Hepatic stellate cell (primary cell): ENCODE results near the gene CHCHD3.

Source experiments
- DNase-seq: peaks from one replicate; pipeline ENCODE4 v3.0.0; 2011; ENCODE audit warnings: low spot score

Gene CHCHD3

GRCh38 chr7:133077394-133077793 is 4.5 kb downstream of the CHCHD3 start:
- no peak for DNase-seq

GRCh38 chr7:133076142-133076541 is 5.7 kb downstream of the CHCHD3 start:
- DNase-seq = no peak

GRCh38 chr7:133071506-133071905 is 10.4 kb downstream of the CHCHD3 start:
- no peak for DNase-seq

GRCh38 chr7:133070562-133070961 is 11.3 kb downstream of the CHCHD3 start:
- no peak for DNase-seq

GRCh38 chr7:133065301-133065700 is 16.6 kb downstream of the CHCHD3 start:
- DNase-seq = no peak

DNA sequence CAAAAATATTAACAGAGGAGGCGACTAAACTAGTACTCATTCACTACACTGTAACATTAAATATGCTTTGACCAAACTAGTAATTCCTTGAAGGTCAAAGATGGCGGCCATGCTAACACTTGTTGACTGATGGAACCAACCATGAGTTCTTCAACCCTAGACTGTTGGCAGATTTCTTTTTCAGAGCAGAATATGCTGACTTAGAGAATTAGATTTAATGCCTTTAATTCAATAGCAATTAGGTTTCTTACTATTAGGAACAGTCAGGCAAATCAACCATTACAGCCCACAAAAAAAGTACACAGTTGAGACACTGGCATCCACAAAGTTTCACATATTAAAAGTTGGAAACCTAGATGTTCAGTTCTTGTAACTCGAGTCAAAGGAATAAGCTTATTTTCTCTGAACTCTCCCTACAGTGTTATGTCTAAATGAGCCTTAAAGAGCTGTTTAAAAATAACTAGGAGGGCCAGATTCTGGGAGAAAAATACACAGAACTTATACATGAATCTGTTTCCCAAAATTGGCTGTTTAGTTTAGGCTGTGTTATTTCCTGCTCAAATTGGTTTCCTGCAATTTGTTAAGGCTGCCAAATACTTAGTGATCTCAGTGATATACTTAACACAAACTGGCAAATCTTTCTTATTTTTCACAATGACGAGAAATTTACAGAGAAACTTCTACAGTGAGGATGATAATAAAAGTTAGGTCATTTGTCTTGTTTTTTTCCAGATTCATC is 17.6 kb downstream of the CHCHD3 start:
- DNase-seq = no peak

GRCh38 chr7:133061792-133062191 is 20.1 kb downstream of the CHCHD3 start:
- DNase-seq = no peak

GRCh38 chr7:133061357-133061756 is 20.5 kb downstream of the CHCHD3 start:
- no peak for DNase-seq

- DNase-seq = no peak
Measured at GRCh38 chr7:133060004-133060403, 21.9 kb downstream of the CHCHD3 start.

GRCh38 chr7:133059263-133059662 is 22.6 kb downstream of the CHCHD3 start:
- no peak for DNase-seq

- no peak for DNase-seq
Measured at GRCh38 chr7:133056370-133057238, 25.3 kb downstream of the CHCHD3 start.

- peak; percentile 6 for DNase-seq
Measured at GRCh38 chr7:133054162-133054840, 27.6 kb downstream of the CHCHD3 start.

DNA sequence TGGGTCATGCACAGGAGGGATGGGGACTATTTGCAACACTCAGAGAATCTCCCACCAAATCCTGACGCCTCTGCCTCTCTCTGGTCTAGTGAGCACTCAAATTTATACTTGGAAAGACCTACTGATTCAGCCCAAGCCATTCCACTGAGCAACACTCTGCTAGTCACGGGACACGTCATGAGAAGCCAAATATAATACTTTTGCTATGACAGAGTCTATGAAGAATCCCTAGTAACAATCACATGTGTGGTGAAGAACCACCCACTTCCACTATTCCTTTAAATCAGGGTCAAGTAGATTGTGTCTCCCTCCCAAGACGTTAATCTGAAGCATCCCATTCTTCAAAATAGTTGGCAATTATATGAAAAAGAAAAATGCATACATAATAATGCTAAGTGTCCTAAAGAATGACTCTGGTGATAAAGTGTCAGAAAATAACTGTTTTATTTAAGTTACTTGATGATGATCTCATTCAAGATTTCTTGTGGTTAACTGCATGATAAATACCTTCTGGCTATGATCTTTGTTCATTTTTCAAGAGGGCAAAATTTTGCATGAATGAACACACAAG is 28.5 kb downstream of the CHCHD3 start:
- peak; percentile 85 for DNase-seq

- DNase-seq = no peak
Measured at GRCh38 chr7:133052826-133053225, 29.1 kb downstream of the CHCHD3 start.

DNA sequence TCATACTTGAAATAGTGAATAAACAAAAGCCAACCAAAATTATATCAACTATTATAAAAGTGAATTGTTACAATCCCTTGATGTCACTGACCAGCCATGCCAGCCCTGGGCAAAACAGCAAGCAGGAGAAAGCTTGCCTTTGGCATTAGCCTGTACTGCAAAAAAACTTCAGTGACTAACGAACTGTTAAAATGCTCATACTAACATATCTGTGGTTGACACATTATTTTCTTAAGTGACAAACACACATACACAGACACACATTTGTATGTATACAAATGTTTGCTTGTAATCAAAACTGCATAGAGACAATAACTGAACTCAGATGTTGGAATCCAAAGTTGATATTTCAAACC is 29.5 kb downstream of the CHCHD3 start:
- DNase-seq = no peak

- DNase-seq = no peak
Measured at GRCh38 chr7:133051719-133052400, 30.0 kb downstream of the CHCHD3 start.

DNA sequence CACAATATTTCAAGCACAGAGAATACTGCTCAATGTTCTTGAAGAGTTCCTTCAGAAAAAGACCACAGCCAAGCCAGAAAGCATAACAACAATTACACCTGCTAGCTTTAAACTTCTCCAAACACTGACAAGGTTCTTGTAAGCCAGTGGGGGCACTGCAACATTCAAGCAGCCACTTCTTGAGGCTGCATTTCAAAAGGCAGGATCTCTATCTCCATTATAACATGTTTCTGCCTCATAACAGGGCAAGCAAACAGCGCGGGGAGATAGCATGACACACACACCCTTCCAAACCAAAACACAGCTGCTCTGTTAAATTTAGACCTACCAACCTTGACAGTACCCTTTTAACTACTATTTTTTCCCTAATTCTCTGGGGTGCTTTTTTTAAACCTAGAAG is 30.8 kb downstream of the CHCHD3 start:
- DNase-seq = peak; percentile 36

- DNase-seq = no peak
Measured at GRCh38 chr7:133050200-133050995, 31.5 kb downstream of the CHCHD3 start.

GRCh38 chr7:133048589-133048988 is 33.3 kb downstream of the CHCHD3 start:
- no peak for DNase-seq

- DNase-seq = no peak
Measured at GRCh38 chr7:133047321-133047720, 34.6 kb downstream of the CHCHD3 start.
